Smooth muscle cell (in vitro differentiated cells): ENCODE data around the gene TTC22. TPM values are rescaled to one million over a fixed set of nuclear protein-coding genes. Genes with fewer than 3 reads are reported as not detected.

Experiments
- DNase-seq: peaks from one replicate; lab custom pipeline; 2025; ENCODE audit not compliant: unreplicated experiment; lab: John Stamatoyannopoulos, UW
- H2AFZ ChIP-seq: fragments of 200-600 bp; sonication (generic); 2 replicates; pipeline ENCODE4 v1.6.0; 2016; ENCODE audit warnings: antibody characterized with exemption, low read depth, mild to moderate bottlenecking
- H3F3A ChIP-seq: fragments of 200-600 bp; sonication (generic); 2 replicates; pipeline ENCODE4 v1.6.0; 2017; ENCODE audit warnings: antibody characterized with exemption, low read depth
- H3K27ac ChIP-seq: fragments of 200-600 bp; sonication (generic); 2 replicates; pipeline ENCODE4 v1.5.1; 2016; ENCODE audit warnings: low read depth, mild to moderate bottlenecking
- H3K27me3 ChIP-seq: fragments of 200-600 bp; sonication (generic); 2 replicates; pipeline ENCODE4 v1.6.1; 2016; ENCODE audit warnings: low read depth, mild to moderate bottlenecking
- H3K36me3 ChIP-seq: fragments of 200-600 bp; sonication (generic); 2 replicates; pipeline ENCODE4 v1.5.1; 2016; ENCODE audit warnings: low read depth
- H3K4me1 ChIP-seq: fragments of 200-600 bp; sonication (generic); 2 replicates; pipeline ENCODE4 v1.5.1; 2016; ENCODE audit warnings: low read depth
- H3K4me2 ChIP-seq: fragments of 200-600 bp; sonication (generic); 2 replicates; pipeline ENCODE4 v1.6.0; 2016; ENCODE audit warnings: mild to moderate bottlenecking
- H3K4me3 ChIP-seq: fragments of 200-600 bp; sonication (generic); 2 replicates; pipeline ENCODE4 v1.5.1; 2016; ENCODE audit warnings: mild to moderate bottlenecking
- H3K79me2 ChIP-seq: fragments of 200-600 bp; sonication (generic); 2 replicates; pipeline ENCODE4 v1.6.0; 2016; ENCODE audit warnings: low read depth, mild to moderate bottlenecking
- H3K9ac ChIP-seq: fragments of 200-600 bp; sonication (generic); 2 replicates; pipeline ENCODE4 v1.6.0; 2016; ENCODE audit warnings: low read depth
- H3K9me3 ChIP-seq: fragments of 200-600 bp; sonication (generic); replicated peaks from 2 replicates; pipeline ENCODE4 v1.5.1; 2016; ENCODE audit warnings: low read depth
- H4K20me1 ChIP-seq: fragments of 200-600 bp; sonication (generic); 2 replicates; pipeline ENCODE4 v1.6.0; 2016; ENCODE audit warnings: low read depth
- WGBS: methylation state at CpG from one replicate; pipeline ENCODE4 v1.1.7; 2016; ENCODE audit warnings: low lambda C conversion rate; 5-methylcytosine and 5-hydroxymethylcytosine counted together
- polyA plus RNA-seq: library from polyadenylated mRNA; unstranded; fragments of >200 nt; fragmentation: Nextera tagmentation; extraction: Ambion mirVana; gene quantifications from 2 replicates; pipeline ENCODE4 v1.2.1, GENCODE V29; 2016
- total RNA-seq: library from RNA; depleted of rRNA; stranded (reverse); fragments of >200 nt; gene quantifications from 2 replicates; pipeline ENCODE4 v1.2.3, GENCODE V29; 2014
- TF ChIP-seq, protein P1 (sequence below): fragments of 200-600 bp; sonication (generic); IDR thresholded peaks from 2 replicates; pipeline ENCODE4 v1.5.1; 2017; ENCODE audit warnings: borderline replicate concordance, mild to moderate bottlenecking, antibody characterized with exemption; ENCODE audit not compliant: insufficient read depth, poor library complexity, severe bottlenecking

Gene TTC22
- total and polyA plus RNA-seq, 2 experiments from 2014 or later: 0.50 to 1.3 TPM

- Histone ChIP-seq H3K36me3 (peaks cover 5% of the 10 kb centered on the region), H3K79me2 (peaks cover 7% of the 10 kb centered on the region), H3K27me3 (no peaks in the 10 kb centered on the region), H3K9ac (no peak overlapping the region), H4K20me1 (no peaks in the 10 kb centered on the region), H3K27ac (no peak overlapping the region), H3K4me1 (no peaks in the 10 kb centered on the region), H3K4me3 (no peak overlapping the region), H2AFZ (no peak overlapping the region), H3K4me2 (no peak overlapping the region), H3K9me3 (no peaks in the 10 kb centered on the region), H3F3A (no peaks in the 10 kb centered on the region)
- no peak for DNase-seq
- 94% methylated on average over 9 of the region's 9 CpGs for WGBS
- TF ChIP-seq, protein P1, sequence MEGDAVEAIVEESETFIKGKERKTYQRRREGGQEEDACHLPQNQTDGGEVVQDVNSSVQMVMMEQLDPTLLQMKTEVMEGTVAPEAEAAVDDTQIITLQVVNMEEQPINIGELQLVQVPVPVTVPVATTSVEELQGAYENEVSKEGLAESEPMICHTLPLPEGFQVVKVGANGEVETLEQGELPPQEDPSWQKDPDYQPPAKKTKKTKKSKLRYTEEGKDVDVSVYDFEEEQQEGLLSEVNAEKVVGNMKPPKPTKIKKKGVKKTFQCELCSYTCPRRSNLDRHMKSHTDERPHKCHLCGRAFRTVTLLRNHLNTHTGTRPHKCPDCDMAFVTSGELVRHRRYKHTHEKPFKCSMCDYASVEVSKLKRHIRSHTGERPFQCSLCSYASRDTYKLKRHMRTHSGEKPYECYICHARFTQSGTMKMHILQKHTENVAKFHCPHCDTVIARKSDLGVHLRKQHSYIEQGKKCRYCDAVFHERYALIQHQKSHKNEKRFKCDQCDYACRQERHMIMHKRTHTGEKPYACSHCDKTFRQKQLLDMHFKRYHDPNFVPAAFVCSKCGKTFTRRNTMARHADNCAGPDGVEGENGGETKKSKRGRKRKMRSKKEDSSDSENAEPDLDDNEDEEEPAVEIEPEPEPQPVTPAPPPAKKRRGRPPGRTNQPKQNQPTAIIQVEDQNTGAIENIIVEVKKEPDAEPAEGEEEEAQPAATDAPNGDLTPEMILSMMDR: no peak
Observed at GRCh38 chr1:54757833-54758232, 43.3 kb downstream of the TTC22 start.

- Histone ChIP-seq H2AFZ (no peak overlapping the region), H3K4me1 (no peaks in the 10 kb centered on the region), H3K9ac (no peak overlapping the region), H3K27me3 (no peaks in the 10 kb centered on the region), H3K4me3 (no peak overlapping the region), H3K4me2 (no peak overlapping the region), H3K79me2 (no peaks in the 10 kb centered on the region), H3K9me3 (no peaks in the 10 kb centered on the region), H4K20me1 (no peaks in the 10 kb centered on the region), H3F3A (no peaks in the 10 kb centered on the region), H3K36me3 (peaks cover 5% of the 10 kb centered on the region), H3K27ac (no peak overlapping the region)
- no peak for DNase-seq
- TF ChIP-seq, protein P1: no peak
- WGBS: 92% methylated on average over 20 of the region's 25 CpGs
Observed at GRCh38 chr1:54754486-54755285, 46.4 kb downstream of the TTC22 start.

GRCh38 chr1:54754045-54754444, 47.1 kb downstream of the TTC22 start:
- WGBS: 93% methylated on average over 22 of the region's 22 CpGs
- Histone ChIP-seq H4K20me1 (no peaks in the 10 kb centered on the region), H3K4me3 (no peak overlapping the region), H2AFZ (no peak overlapping the region), H3K9ac (no peak overlapping the region), H3K36me3 (peaks cover 5% of the 10 kb centered on the region), H3K9me3 (no peaks in the 10 kb centered on the region), H3K27ac (no peak overlapping the region), H3K27me3 (no peaks in the 10 kb centered on the region), H3K79me2 (no peaks in the 10 kb centered on the region), H3F3A (no peaks in the 10 kb centered on the region), H3K4me2 (no peak overlapping the region), H3K4me1 (no peaks in the 10 kb centered on the region)
- DNase-seq: no peak
- TF ChIP-seq, protein P1: no peak

GRCh38 chr1:54751426-54751825, 49.7 kb downstream of the TTC22 start:
- H3K9me3 ChIP-seq: no peaks in the 10 kb centered on the region
- H3F3A ChIP-seq: no peaks in the 10 kb centered on the region
- H3K9ac ChIP-seq: no peak overlapping the region
- H3K36me3 ChIP-seq: no peaks in the 10 kb centered on the region
- no peaks in the 10 kb centered on the region for H3K79me2 ChIP-seq
- no peak overlapping the region for H3K27ac ChIP-seq
- no peaks in the 10 kb centered on the region for H4K20me1 ChIP-seq
- H3K4me1 ChIP-seq: no peaks in the 10 kb centered on the region
- TF ChIP-seq, protein P1: no peak
- no peaks in the 10 kb centered on the region for H3K27me3 ChIP-seq
- H3K4me3 ChIP-seq: no peak overlapping the region
- WGBS: 56% methylated on average over 4 of the region's 4 CpGs
- no peak overlapping the region for H2AFZ ChIP-seq
- no peak overlapping the region for H3K4me2 ChIP-seq
- no peak for DNase-seq
